Measurements from ENCODE around the gene SACM1L. TPM values are rescaled to one million over a fixed set of nuclear protein-coding genes. Genes with fewer than 3 reads are reported as not detected.
A peak's percentile ranks its signal among the peaks of the same experiment; 100 is the strongest.

The SACM1L gene
- total RNA-seq, 1 donor from 2014 or later = 46.8 TPM

DNA sequence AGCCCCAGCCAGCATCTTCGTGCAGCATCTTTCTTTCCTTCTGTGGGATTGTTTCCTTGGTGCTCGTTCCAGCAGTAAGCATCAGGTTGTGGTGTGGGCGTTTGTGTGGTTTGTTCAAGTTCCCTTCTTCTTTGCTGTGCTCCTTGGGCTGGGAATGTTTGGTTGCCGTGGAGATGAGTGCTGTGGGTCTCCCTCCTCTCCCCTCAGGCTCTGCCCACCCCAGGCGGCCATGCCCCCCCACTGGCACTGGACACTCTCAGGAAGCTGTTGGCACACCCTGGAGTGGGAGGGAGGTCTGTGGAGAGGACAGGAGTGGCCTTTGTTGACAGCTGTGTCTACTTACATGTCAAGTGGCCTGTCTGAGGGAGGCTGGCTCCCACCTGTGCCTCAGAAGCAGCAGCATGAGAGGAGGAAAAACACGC is 46.5 kb upstream of the SACM1L start:
- Mint-ChIP-seq H3K27me3 (ENCODE audit: unreplicated experiment) (no peaks in the 10 kb centered on the region), H3K4me1 (ENCODE audit: unreplicated experiment) (peaks cover 62% of the 10 kb centered on the region), H3K36me3 (ENCODE audit: low read depth, unreplicated experiment) (peaks cover 10% of the 10 kb centered on the region), H3K9me3 (ENCODE audit: unreplicated experiment) (no peaks in the 10 kb centered on the region), H3K27ac (ENCODE audit: unreplicated experiment) (peak overlapping the region; percentile 77), H3K4me3 (ENCODE audit: unreplicated experiment) (peak overlapping the region; percentile 51)
- TF ChIP-seq, protein P1, sequence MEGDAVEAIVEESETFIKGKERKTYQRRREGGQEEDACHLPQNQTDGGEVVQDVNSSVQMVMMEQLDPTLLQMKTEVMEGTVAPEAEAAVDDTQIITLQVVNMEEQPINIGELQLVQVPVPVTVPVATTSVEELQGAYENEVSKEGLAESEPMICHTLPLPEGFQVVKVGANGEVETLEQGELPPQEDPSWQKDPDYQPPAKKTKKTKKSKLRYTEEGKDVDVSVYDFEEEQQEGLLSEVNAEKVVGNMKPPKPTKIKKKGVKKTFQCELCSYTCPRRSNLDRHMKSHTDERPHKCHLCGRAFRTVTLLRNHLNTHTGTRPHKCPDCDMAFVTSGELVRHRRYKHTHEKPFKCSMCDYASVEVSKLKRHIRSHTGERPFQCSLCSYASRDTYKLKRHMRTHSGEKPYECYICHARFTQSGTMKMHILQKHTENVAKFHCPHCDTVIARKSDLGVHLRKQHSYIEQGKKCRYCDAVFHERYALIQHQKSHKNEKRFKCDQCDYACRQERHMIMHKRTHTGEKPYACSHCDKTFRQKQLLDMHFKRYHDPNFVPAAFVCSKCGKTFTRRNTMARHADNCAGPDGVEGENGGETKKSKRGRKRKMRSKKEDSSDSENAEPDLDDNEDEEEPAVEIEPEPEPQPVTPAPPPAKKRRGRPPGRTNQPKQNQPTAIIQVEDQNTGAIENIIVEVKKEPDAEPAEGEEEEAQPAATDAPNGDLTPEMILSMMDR (IDR thresholded peaks at IDR 0.05; ENCODE audit: unreplicated experiment) = no peak
- no peak for DNase-seq (ENCODE audit: low spot score)

DNA sequence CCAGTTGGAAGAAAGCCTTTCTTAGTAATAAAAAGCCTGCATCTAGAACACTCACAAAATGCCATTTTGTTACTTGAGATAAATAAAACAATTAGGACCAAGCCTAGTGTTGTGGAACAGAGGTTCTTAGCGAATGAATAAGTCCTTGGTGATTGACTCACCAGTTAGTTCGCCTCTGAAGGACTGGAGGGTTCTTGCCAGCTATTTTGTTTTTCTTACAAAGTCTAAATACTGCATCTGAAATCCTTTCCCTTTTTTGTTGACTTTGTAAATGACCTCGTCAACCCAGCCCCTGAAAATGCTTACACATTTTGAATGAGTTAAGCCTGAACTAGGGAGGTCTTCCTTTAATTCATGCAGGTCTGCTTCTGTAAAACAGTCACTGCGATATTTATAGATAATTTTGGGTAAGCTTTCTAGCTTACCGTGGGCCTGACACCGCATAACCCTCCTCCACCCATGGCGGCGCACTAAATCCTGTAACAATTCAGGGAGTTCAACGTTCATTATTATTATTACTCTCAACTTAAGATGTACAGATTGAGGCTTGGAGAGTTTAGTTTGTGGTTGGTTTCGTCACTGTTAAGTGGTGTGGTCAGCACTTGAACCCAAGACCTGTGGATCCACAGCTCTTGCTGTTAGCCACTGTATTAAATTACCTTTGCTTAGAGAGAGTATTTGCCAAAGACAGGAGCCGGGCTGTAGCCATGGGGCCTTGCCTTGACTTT is 45.0 kb upstream of the SACM1L start:
- Mint-ChIP-seq H3K4me3 (ENCODE audit: unreplicated experiment) (no peak overlapping the region), H3K4me1 (ENCODE audit: unreplicated experiment) (peaks cover 68% of the 10 kb centered on the region), H3K27ac (ENCODE audit: unreplicated experiment) (peak overlapping the region; percentile 53), H3K27me3 (ENCODE audit: unreplicated experiment) (no peaks in the 10 kb centered on the region), H3K9me3 (ENCODE audit: unreplicated experiment) (no peaks in the 10 kb centered on the region), H3K36me3 (ENCODE audit: low read depth, unreplicated experiment) (peaks cover 14% of the 10 kb centered on the region)
- DNase-seq (ENCODE audit: low spot score) = no peak
- TF ChIP-seq, protein P1 (IDR thresholded peaks at IDR 0.05; ENCODE audit: unreplicated experiment) = no peak

DNA sequence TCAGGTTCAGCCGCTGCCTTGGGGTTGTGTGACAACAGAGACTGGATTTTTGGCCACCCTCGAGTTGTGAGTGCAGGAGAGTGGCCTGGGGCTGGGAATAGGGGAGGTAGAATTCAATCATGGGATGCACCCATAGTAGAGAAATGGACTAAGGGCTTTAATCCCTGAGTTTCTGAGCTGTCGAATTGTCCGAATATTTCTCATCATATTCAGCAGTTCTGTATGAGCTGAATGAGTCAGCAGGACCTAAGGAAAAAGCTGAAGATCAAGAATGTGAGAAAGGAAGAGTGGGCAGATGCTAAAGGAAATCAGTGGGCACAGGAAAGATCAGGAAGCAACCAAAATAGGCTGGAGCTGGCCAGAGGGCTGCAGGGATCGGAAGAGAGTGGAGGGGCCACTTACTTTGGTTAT is 44.4 kb upstream of the SACM1L start:
- Mint-ChIP-seq H3K36me3 (ENCODE audit: low read depth, unreplicated experiment) (peaks cover 14% of the 10 kb centered on the region), H3K4me3 (ENCODE audit: unreplicated experiment) (peak overlapping the region; percentile 32), H3K27me3 (ENCODE audit: unreplicated experiment) (no peaks in the 10 kb centered on the region), H3K4me1 (ENCODE audit: unreplicated experiment) (peaks cover 66% of the 10 kb centered on the region), H3K27ac (ENCODE audit: unreplicated experiment) (peak overlapping the region; percentile 25), H3K9me3 (ENCODE audit: unreplicated experiment) (no peaks in the 10 kb centered on the region)
- DNase-seq (ENCODE audit: low spot score) = no peak
- TF ChIP-seq, protein P1 (IDR thresholded peaks at IDR 0.05; ENCODE audit: unreplicated experiment) = no peak

DNA sequence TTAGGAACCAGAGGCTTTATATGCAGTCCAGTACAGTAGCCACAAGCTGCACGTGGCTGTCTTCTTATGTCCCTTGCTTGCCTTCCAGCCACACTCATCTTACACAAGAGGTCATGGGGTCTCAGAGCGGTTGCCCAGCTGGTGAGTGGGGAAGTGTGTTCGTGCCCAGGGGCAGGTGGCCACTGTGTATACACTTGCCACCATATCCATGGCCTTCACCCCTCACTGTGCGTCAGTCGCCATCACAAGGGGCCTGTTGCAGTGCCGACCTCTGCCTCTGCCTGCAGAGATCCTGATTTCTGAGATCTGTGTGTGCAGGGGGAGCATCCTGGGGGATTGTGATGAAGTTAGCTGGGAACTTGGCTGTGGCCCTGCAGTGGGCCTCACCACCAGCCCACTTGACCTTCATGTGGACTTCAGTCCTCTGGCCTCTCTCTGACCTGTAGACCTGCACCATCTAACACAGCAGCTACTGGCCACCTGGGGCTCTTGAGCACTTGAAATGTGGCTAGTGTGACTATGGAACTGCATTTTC is 43.1 kb upstream of the SACM1L start:
- Mint-ChIP-seq H3K27me3 (ENCODE audit: unreplicated experiment) (no peaks in the 10 kb centered on the region), H3K4me1 (ENCODE audit: unreplicated experiment) (peaks cover 60% of the 10 kb centered on the region), H3K4me3 (ENCODE audit: unreplicated experiment) (no peak overlapping the region), H3K9me3 (ENCODE audit: unreplicated experiment) (no peaks in the 10 kb centered on the region), H3K27ac (ENCODE audit: unreplicated experiment) (peak overlapping the region; percentile 90), H3K36me3 (ENCODE audit: low read depth, unreplicated experiment) (peaks cover 15% of the 10 kb centered on the region)
- no peak for DNase-seq (ENCODE audit: low spot score)
- TF ChIP-seq, protein P1 (IDR thresholded peaks at IDR 0.05; ENCODE audit: unreplicated experiment) = no peak

DNA sequence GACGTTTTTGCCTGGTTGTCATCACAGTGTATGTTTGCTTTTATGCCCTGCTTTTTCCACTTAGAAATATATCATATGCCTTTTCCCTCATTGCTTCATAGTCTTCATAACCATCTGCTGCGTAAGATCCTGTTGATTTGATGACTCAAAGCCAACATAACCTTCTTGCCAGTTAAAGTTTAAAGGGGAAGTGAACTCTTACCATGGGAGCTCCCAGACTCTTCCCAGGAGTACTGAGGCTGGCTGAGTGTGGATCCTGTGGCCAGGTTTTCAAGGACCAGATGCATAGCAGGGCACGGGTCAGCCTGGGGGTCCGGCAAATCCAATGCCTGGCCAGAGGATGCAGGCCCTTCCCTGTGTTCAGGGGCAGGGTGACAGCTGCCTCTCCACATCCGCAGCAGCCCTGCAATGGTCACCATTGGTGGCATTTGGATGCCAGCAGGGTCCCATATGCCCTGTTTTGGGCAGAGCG is 42.0 kb upstream of the SACM1L start:
- H3K4me3 Mint-ChIP-seq (ENCODE audit: unreplicated experiment) = no peak overlapping the region

More for the DNA sequence above, 42.0 kb upstream of the SACM1L start:
- Mint-ChIP-seq H3K9me3 (ENCODE audit: unreplicated experiment) (no peaks in the 10 kb centered on the region), H3K27ac (ENCODE audit: unreplicated experiment) (no peak overlapping the region), H3K4me1 (ENCODE audit: unreplicated experiment) (peaks cover 64% of the 10 kb centered on the region), H3K27me3 (ENCODE audit: unreplicated experiment) (no peaks in the 10 kb centered on the region), H3K36me3 (ENCODE audit: low read depth, unreplicated experiment) (peaks cover 15% of the 10 kb centered on the region)
- DNase-seq (ENCODE audit: low spot score) = no peak
- TF ChIP-seq, protein P1 (IDR thresholded peaks at IDR 0.05; ENCODE audit: unreplicated experiment) = no peak
